ENCODE measurements around the gene ZFYVE1.

DNA sequence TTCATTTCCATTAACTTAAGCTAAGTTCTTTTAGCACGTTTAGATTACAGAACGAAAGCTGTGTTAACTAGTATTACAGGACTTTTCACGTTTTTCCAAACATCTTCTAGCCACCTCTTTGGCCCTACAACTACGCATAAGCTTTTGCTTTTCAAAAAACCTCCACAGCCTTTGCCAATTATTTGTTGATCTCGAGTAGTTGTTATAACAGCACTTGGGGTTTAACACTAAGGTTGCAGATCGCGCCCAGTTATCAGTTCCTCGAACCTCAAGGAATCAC is 31.0 kb upstream of the ZFYVE1 start:
- TF ChIP-seq EZH2 (IDR thresholded peaks at IDR 0.05) (no peak), FOXP2 (optimal IDR thresholded peaks at IDR 0.05; ENCODE audit: control extremely low read depth, extremely low read length, insufficient read depth) (no peak), POLR2AphosphoS5 (IDR thresholded peaks at IDR 0.05; ENCODE audit: borderline replicate concordance, low read depth, low read length) (no peak)
